ENCODE measurements around the gene PLPPR1.
"Not testable (repeated sequence)": the region's sequence is repeated elsewhere in the genome, so short reads cannot be mapped to it uniquely, and the experiment has no call there.

Gene PLPPR1

GRCh38 chr9:101029315-101030085 lies 973 bp downstream of the PLPPR1 start:
- no peak for TF ChIP-seq CTCF (IDR thresholded peaks at IDR 0.05; ENCODE audit: low read depth, low read length, missing control alignments)
- DNase-seq (ENCODE audit: low read depth) = no peak
- H3K4me3 ChIP-seq (ENCODE audit: low read depth, low read length) = no peak overlapping the region

- H3K4me3 ChIP-seq (ENCODE audit: low read depth, low read length) = no peak overlapping the region
- TF ChIP-seq CTCF (IDR thresholded peaks at IDR 0.05; ENCODE audit: low read depth, low read length, missing control alignments) = no peak
- DNase-seq (ENCODE audit: low read depth) = no peak
These were observed 1.5 kb downstream of the PLPPR1 start for GRCh38 chr9:101030086-101030391.

GRCh38 chr9:101032426-101032825 lies 3.9 kb downstream of the PLPPR1 start:
- H3K4me3 ChIP-seq (ENCODE audit: low read depth, low read length) = no peak overlapping the region
- no peak for TF ChIP-seq CTCF (IDR thresholded peaks at IDR 0.05; ENCODE audit: low read depth, low read length, missing control alignments)
- DNase-seq (ENCODE audit: low read depth) = no peak

- H3K4me3 ChIP-seq (ENCODE audit: low read depth, low read length) = no peak overlapping the region
- DNase-seq (ENCODE audit: low read depth) = no peak
- TF ChIP-seq CTCF (IDR thresholded peaks at IDR 0.05; ENCODE audit: low read depth, low read length, missing control alignments) = no peak
These were observed 5.7 kb downstream of the PLPPR1 start for GRCh38 chr9:101034222-101034621.

GRCh38 chr9:101035098-101035497 lies 6.6 kb downstream of the PLPPR1 start:
- TF ChIP-seq CTCF (IDR thresholded peaks at IDR 0.05; ENCODE audit: low read depth, low read length, missing control alignments) = no peak
- H3K4me3 ChIP-seq (ENCODE audit: low read depth, low read length) = no peak overlapping the region
- DNase-seq (ENCODE audit: low read depth) = no peak

GRCh38 chr9:101037430-101037829 lies 8.9 kb downstream of the PLPPR1 start:
- no peak for TF ChIP-seq CTCF (IDR thresholded peaks at IDR 0.05; ENCODE audit: low read depth, low read length, missing control alignments)
- DNase-seq (ENCODE audit: low read depth) = no peak
- no peak overlapping the region for H3K4me3 ChIP-seq (ENCODE audit: low read depth, low read length)

GRCh38 chr9:101038488-101038887 lies 10.0 kb downstream of the PLPPR1 start:
- TF ChIP-seq CTCF (IDR thresholded peaks at IDR 0.05; ENCODE audit: low read depth, low read length, missing control alignments) = no peak
- no peak overlapping the region for H3K4me3 ChIP-seq (ENCODE audit: low read depth, low read length)
- no peak for DNase-seq (ENCODE audit: low read depth)

- DNase-seq (ENCODE audit: low read depth) = not testable (repeated sequence)
These were observed 11.1 kb downstream of the PLPPR1 start for GRCh38 chr9:101039581-101039980.

More at GRCh38 chr9:101039581-101039980, 11.1 kb downstream of the PLPPR1 start:
- H3K4me3 ChIP-seq (ENCODE audit: low read depth, low read length) = not testable (repeated sequence)
